ENCODE data around the gene NAMPT.

The NAMPT gene

GRCh38 chr7:106277976-106278375, 6.8 kb downstream of the NAMPT start:
- DNase-seq (ENCODE audit: low read depth in 2 of 2, low spot score in 1 of 2): no peak

GRCh38 chr7:106276513-106276912, 8.3 kb downstream of the NAMPT start:
- no peak for DNase-seq (ENCODE audit: low read depth in 2 of 2, low spot score in 1 of 2)

GRCh38 chr7:106273009-106273668, 11.6 kb downstream of the NAMPT start:
- DNase-seq (ENCODE audit: low read depth in 2 of 2, low spot score in 1 of 2): no peak

GRCh38 chr7:106270122-106270977, 14.4 kb downstream of the NAMPT start:
- no peak for DNase-seq (ENCODE audit: low read depth in 2 of 2, low spot score in 1 of 2)

- no peak for DNase-seq (ENCODE audit: low read depth in 2 of 2, low spot score in 1 of 2)
These were observed 15.4 kb downstream of the NAMPT start for GRCh38 chr7:106269254-106269961.

- no peak for DNase-seq (ENCODE audit: low read depth in 2 of 2, low spot score in 1 of 2)
These were observed 19.6 kb downstream of the NAMPT start for GRCh38 chr7:106265133-106265532.

GRCh38 chr7:106262221-106262881, 22.4 kb downstream of the NAMPT start:
- DNase-seq (ENCODE audit: low read depth in 2 of 2, low spot score in 1 of 2): no peak

- no peak for DNase-seq (ENCODE audit: low read depth in 2 of 2, low spot score in 1 of 2)
These were observed 24.6 kb downstream of the NAMPT start for GRCh38 chr7:106260136-106260561.

GRCh38 chr7:106258789-106259188, 26.0 kb downstream of the NAMPT start:
- DNase-seq (ENCODE audit: low read depth in 2 of 2, low spot score in 1 of 2): no peak

GRCh38 chr7:106257752-106258151, 27.0 kb downstream of the NAMPT start:
- no peak for DNase-seq (ENCODE audit: low read depth in 2 of 2, low spot score in 1 of 2)

- no peak for DNase-seq (ENCODE audit: low read depth in 2 of 2, low spot score in 1 of 2)
These were observed 28.6 kb downstream of the NAMPT start for GRCh38 chr7:106256144-106256543.

GRCh38 chr7:106255246-106255645, 29.5 kb downstream of the NAMPT start:
- DNase-seq (ENCODE audit: low read depth in 2 of 2, low spot score in 1 of 2): no peak

- no peak for DNase-seq (ENCODE audit: low read depth in 2 of 2, low spot score in 1 of 2)
These were observed 30.2 kb downstream of the NAMPT start for GRCh38 chr7:106254525-106255116.

- no peak for DNase-seq (ENCODE audit: low read depth in 2 of 2, low spot score in 1 of 2)
These were observed 32.2 kb downstream of the NAMPT start for GRCh38 chr7:106252568-106252967.

GRCh38 chr7:106249488-106249887, 35.3 kb downstream of the NAMPT start:
- no peak for DNase-seq (ENCODE audit: low read depth in 2 of 2, low spot score in 1 of 2)

GRCh38 chr7:106248600-106248999, 36.2 kb downstream of the NAMPT start:
- no peak for DNase-seq (ENCODE audit: low read depth in 2 of 2, low spot score in 1 of 2)

- no peak for DNase-seq (ENCODE audit: low read depth in 2 of 2, low spot score in 1 of 2)
These were observed 36.9 kb downstream of the NAMPT start for GRCh38 chr7:106247841-106248240.

- DNase-seq (ENCODE audit: low read depth in 2 of 2, low spot score in 1 of 2): no peak
These were observed 37.7 kb downstream of the NAMPT start for GRCh38 chr7:106246902-106247711.

GRCh38 chr7:106243893-106244292, 40.9 kb downstream of the NAMPT start:
- no peak for DNase-seq (ENCODE audit: low read depth in 2 of 2, low spot score in 1 of 2)

- DNase-seq (ENCODE audit: low read depth in 2 of 2, low spot score in 1 of 2): no peak
These were observed 45.4 kb downstream of the NAMPT start for GRCh38 chr7:106239406-106239805.

Measured in stimulated activated CD8-positive, alpha-beta memory T cell treated with anti-CD3 and anti-CD28 coated beads, Interleukin-4, amount 100 ng/mL, for 1 hour (primary cell).